ENCODE results near the gene GPR158.

DNA sequence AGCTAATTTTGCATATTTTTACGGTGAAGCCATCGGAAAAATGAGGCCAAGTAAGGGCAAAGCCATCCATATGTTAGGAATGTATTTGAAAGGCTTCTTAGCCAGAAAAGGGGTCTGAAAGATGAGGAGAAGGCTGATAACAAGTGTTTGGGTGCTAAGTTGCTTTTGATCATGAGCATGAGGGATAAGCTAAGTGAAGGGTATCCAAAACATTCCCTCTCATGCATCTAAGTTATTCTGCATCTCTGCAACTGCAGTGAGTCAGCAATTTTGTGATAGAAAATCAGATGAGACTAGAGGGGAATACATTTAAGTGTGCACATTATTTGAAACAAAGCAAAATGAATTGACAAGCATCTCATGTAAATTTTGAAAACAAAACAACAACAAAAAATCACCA is 282.8 kb downstream of the GPR158 start:
- TF ChIP-seq TAF1 (conservative IDR thresholded peaks at IDR 0.05) (no peak), SP1 (IDR thresholded peaks at IDR 0.05) (no peak), FOXA1 (IDR thresholded peaks at IDR 0.05) (no peak), YY1 (IDR thresholded peaks at IDR 0.05) (no peak), HNF4G (IDR thresholded peaks at IDR 0.05) (no peak), RAD21 (IDR thresholded peaks at IDR 0.05) (no peak), JUND (IDR thresholded peaks at IDR 0.05) (no peak), GABPA (IDR thresholded peaks at IDR 0.05 in 1 of 2, conservative IDR thresholded peaks at IDR 0.05 in 1 of 2) (no peak)
- TF ChIP-seq, protein P1, sequence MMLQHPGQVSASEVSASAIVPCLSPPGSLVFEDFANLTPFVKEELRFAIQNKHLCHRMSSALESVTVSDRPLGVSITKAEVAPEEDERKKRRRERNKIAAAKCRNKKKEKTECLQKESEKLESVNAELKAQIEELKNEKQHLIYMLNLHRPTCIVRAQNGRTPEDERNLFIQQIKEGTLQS (IDR thresholded peaks at IDR 0.05), result no peak
- TF ChIP-seq, protein P2, sequence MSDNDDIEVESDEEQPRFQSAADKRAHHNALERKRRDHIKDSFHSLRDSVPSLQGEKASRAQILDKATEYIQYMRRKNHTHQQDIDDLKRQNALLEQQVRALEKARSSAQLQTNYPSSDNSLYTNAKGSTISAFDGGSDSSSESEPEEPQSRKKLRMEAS (IDR thresholded peaks at IDR 0.05), result no peak
- TF ChIP-seq, protein P3, sequence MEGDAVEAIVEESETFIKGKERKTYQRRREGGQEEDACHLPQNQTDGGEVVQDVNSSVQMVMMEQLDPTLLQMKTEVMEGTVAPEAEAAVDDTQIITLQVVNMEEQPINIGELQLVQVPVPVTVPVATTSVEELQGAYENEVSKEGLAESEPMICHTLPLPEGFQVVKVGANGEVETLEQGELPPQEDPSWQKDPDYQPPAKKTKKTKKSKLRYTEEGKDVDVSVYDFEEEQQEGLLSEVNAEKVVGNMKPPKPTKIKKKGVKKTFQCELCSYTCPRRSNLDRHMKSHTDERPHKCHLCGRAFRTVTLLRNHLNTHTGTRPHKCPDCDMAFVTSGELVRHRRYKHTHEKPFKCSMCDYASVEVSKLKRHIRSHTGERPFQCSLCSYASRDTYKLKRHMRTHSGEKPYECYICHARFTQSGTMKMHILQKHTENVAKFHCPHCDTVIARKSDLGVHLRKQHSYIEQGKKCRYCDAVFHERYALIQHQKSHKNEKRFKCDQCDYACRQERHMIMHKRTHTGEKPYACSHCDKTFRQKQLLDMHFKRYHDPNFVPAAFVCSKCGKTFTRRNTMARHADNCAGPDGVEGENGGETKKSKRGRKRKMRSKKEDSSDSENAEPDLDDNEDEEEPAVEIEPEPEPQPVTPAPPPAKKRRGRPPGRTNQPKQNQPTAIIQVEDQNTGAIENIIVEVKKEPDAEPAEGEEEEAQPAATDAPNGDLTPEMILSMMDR (IDR thresholded peaks at IDR 0.05; ENCODE audit: low read depth, low read length, missing input control), result no peak
- TF ChIP-seq, protein P4, sequence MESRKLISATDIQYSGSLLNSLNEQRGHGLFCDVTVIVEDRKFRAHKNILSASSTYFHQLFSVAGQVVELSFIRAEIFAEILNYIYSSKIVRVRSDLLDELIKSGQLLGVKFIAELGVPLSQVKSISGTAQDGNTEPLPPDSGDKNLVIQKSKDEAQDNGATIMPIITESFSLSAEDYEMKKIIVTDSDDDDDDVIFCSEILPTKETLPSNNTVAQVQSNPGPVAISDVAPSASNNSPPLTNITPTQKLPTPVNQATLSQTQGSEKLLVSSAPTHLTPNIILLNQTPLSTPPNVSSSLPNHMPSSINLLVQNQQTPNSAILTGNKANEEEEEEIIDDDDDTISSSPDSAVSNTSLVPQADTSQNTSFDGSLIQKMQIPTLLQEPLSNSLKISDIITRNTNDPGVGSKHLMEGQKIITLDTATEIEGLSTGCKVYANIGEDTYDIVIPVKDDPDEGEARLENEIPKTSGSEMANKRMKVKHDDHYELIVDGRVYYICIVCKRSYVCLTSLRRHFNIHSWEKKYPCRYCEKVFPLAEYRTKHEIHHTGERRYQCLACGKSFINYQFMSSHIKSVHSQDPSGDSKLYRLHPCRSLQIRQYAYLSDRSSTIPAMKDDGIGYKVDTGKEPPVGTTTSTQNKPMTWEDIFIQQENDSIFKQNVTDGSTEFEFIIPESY (IDR thresholded peaks at IDR 0.05), result no peak
- TF ChIP-seq, protein P5, sequence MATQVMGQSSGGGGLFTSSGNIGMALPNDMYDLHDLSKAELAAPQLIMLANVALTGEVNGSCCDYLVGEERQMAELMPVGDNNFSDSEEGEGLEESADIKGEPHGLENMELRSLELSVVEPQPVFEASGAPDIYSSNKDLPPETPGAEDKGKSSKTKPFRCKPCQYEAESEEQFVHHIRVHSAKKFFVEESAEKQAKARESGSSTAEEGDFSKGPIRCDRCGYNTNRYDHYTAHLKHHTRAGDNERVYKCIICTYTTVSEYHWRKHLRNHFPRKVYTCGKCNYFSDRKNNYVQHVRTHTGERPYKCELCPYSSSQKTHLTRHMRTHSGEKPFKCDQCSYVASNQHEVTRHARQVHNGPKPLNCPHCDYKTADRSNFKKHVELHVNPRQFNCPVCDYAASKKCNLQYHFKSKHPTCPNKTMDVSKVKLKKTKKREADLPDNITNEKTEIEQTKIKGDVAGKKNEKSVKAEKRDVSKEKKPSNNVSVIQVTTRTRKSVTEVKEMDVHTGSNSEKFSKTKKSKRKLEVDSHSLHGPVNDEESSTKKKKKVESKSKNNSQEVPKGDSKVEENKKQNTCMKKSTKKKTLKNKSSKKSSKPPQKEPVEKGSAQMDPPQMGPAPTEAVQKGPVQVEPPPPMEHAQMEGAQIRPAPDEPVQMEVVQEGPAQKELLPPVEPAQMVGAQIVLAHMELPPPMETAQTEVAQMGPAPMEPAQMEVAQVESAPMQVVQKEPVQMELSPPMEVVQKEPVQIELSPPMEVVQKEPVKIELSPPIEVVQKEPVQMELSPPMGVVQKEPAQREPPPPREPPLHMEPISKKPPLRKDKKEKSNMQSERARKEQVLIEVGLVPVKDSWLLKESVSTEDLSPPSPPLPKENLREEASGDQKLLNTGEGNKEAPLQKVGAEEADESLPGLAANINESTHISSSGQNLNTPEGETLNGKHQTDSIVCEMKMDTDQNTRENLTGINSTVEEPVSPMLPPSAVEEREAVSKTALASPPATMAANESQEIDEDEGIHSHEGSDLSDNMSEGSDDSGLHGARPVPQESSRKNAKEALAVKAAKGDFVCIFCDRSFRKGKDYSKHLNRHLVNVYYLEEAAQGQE (IDR thresholded peaks at IDR 0.05), result no peak
